Neuron (in vitro differentiated cells): ENCODE measurements around the gene CASQ1.

ENCODE experiments used
- H2AFZ ChIP-seq: one replicate; pipeline ENCODE4 v1.6.1; 2013; ENCODE audit warnings: low read depth, mild to moderate bottlenecking, inconsistent platforms, low read length, moderate library complexity
- H3K27me3 ChIP-seq: one replicate; pipeline ENCODE4 v1.6.1; 2013; ENCODE audit warnings: low read length; ENCODE audit not compliant: insufficient read depth
- H3K36me3 ChIP-seq: one replicate; pipeline ENCODE4 v1.6.1; 2013; ENCODE audit warnings: low read length; ENCODE audit not compliant: insufficient read depth
- H3K4me1 ChIP-seq: one replicate; pipeline ENCODE4 v1.6.1; 2013; ENCODE audit warnings: low read length; ENCODE audit not compliant: insufficient read depth
- H3K4me3 ChIP-seq: 2 replicates; pipeline ENCODE4 v1.5.1; 2013; ENCODE audit warnings: mild to moderate bottlenecking, low read length, moderate library complexity
- H3K9me3 ChIP-seq: one replicate; pipeline ENCODE4 v1.6.1; 2013; ENCODE audit warnings: low read length

The CASQ1 gene

DNA sequence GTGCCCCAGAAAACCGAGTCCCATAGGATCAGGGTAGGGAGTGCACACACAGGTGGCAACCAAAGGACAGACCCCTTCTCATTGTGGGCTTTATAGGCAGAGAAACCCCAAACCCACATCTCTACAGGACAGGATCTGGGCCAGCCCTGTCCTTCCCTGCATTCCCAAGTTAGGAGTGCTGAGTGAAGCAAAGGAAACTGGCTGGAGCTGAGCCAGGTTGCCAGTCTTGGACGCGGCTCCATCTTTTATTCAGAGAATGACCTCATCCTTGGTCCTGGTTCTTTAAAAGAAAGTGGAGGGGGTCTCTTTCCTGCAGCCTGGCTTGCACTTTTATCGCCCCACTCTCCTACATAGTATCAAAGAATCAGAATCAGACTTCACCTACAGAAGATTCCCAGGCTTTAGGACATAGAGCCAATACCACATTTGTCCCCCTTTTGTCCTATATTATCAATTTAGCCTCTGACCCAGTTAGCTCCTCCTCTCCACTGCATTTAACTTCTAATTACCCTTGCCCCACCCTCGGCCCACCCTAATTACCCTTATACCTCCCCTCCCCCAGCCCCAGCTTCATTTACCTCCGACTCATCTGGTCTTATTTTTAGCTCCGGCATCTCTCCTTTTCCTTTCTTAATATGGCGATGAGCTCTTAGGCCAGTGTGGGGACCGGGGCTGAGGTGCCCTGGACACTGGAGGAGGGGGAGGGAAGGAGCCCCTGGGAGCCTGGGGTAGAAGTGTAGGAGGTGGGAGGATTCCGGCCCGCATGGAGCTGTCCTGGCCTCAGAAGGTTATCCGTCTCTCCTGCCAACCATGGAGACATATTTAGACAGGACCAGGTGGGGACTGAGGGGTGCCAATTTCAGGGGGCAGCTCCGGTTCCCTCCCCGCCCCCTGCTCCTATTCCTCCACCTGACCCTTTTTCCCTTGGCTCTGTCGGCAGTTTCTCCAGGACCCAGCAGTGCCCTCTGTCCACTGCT is at the start of gene CASQ1:
TSS of gene CASQ1 (plus strand) at position 927 of the 977 bp plus-strand sequence. CDS start 177 bp downstream, outside the sequence.
- Histone ChIP-seq H3K4me1 (peaks cover 8% of the 10 kb centered on the region), H2AFZ (no peak within 1 kb of the TSS), H3K27me3 (no peaks in the 10 kb centered on the region), H3K4me3 (no peak within 1 kb of the TSS), H3K9me3 (no peaks in the 10 kb centered on the region), H3K36me3 (no peaks in the 10 kb centered on the region)

GRCh38 chr1:160143695-160144094 is 46.7 kb upstream of the CASQ1 start:
- no peaks in the 10 kb centered on the region for H3K9me3 ChIP-seq

GRCh38 chr1:160144921-160145320 is 45.5 kb upstream of the CASQ1 start:
- no peaks in the 10 kb centered on the region for H3K36me3 ChIP-seq
- no peak overlapping the region for H2AFZ ChIP-seq
- no peaks in the 10 kb centered on the region for H3K4me1 ChIP-seq
- no peaks in the 10 kb centered on the region for H3K9me3 ChIP-seq
- no peak overlapping the region for H3K4me3 ChIP-seq
- H3K27me3 ChIP-seq, result no peaks in the 10 kb centered on the region

More at GRCh38 chr1:160143695-160144094, 46.7 kb upstream of the CASQ1 start:
- Histone ChIP-seq H3K4me1 (no peaks in the 10 kb centered on the region), H3K27me3 (no peaks in the 10 kb centered on the region), H3K36me3 (no peaks in the 10 kb centered on the region), H2AFZ (no peak overlapping the region), H3K4me3 (no peak overlapping the region)

DNA sequence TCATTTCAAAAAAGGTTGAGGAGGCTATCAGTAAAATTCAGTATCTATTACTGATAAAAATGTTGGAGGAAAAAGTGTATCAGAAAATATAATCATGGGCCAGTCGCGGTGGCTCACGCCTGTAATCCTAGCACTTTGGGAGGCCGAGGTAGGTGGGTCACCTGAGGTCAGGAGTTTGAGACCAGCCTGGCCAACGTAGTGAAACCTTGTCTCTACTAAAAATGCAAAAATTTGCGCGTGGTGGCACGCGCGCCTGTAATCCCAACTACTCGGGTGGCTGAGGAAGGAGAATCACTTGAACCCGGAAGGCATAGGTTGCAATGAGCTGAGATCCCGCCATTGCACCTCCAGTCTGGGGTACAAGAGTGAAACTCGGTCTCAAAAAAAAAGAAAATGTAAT is 44.3 kb upstream of the CASQ1 start:
- Histone ChIP-seq H3K9me3 (no peaks in the 10 kb centered on the region), H3K4me3 (no peak overlapping the region), H3K27me3 (no peaks in the 10 kb centered on the region), H3K36me3 (no peaks in the 10 kb centered on the region), H2AFZ (no peak overlapping the region), H3K4me1 (no peaks in the 10 kb centered on the region)

DNA sequence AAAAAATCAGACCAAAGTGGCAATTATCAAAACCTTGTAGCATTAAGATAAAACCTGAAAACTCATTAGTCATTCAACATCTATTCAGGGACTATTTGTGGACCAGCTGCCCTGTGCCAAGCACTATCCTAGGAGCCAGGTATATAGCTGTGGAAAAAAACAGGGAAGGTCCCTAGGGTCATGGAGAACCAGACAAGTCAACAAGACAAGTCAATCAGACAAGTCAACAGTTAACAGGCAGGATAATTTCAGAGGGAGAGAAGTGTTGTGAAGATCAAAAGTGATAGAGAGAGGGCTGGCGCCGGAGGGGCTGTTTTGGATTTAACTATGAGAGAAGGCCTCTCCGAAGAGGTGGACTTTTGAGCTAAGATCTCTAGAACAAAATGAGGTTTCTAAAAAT is 42.3 kb upstream of the CASQ1 start:
- H3K9me3 ChIP-seq, result no peaks in the 10 kb centered on the region
- H3K4me3 ChIP-seq, result no peak overlapping the region
- no peaks in the 10 kb centered on the region for H3K4me1 ChIP-seq
- no peak overlapping the region for H2AFZ ChIP-seq
- no peaks in the 10 kb centered on the region for H3K27me3 ChIP-seq
- H3K36me3 ChIP-seq, result no peaks in the 10 kb centered on the region

GRCh38 chr1:160149233-160149632 is 41.1 kb upstream of the CASQ1 start:
- H3K9me3 ChIP-seq, result no peaks in the 10 kb centered on the region
- H3K4me3 ChIP-seq, result no peak overlapping the region
- H3K27me3 ChIP-seq, result no peaks in the 10 kb centered on the region
- H3K4me1 ChIP-seq, result no peaks in the 10 kb centered on the region
- H2AFZ ChIP-seq, result no peak overlapping the region
- no peaks in the 10 kb centered on the region for H3K36me3 ChIP-seq

DNA sequence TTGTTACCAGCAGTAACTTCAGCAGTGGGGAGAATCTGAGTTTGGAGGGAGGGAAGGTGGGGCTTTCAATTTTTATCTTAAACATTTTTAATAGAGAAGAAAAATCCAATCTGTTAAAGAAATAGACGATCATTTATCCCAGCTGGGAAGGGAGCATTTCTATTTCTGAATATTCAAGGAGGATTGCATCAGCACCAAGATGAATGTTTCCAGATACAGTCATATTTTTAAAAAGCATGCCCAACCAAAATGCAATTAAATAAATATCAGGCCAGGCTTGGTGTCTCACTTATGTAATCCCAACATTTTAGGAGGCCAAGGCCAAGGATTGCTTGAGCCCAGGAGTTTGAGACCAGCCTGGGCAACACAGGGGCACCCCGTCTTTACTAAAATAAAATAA is 40.7 kb upstream of the CASQ1 start:
- Histone ChIP-seq H3K9me3 (no peaks in the 10 kb centered on the region), H3K27me3 (no peaks in the 10 kb centered on the region), H3K4me3 (no peak overlapping the region)

DNA sequence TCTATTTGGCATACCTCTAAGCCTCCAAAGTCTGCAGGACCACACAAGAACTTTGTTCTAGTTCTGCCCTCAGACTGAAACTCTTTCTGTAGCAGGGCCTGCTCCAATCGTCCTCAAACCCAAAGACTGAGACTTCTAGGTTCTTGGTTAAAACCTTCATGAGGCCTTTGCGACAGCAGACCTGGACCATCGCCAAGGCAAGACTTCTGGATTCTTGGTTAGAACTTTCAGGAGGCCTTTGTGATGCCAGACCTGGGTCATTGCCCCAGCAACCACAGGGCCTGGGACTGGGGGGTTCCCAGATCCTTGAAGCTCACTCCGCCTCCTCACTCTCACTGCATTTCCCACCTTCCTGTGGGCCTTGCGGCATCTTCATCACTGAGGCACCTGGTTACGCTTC is 39.1 kb upstream of the CASQ1 start, which contains the start of gene ATP1A4:
TSS of gene ATP1A4 (plus strand) at position 301 of the 400 bp plus-strand sequence. CDS start 438 bp downstream, outside the sequence.
- H3K4me3 ChIP-seq, result no peak within 1 kb of the TSS
- no peaks in the 10 kb centered on the region for H3K4me1 ChIP-seq
- no peaks in the 10 kb centered on the region for H3K27me3 ChIP-seq
- H3K36me3 ChIP-seq, result no peaks in the 10 kb centered on the region
- H3K9me3 ChIP-seq, result no peaks in the 10 kb centered on the region
- no peak within 1 kb of the TSS for H2AFZ ChIP-seq

More for the DNA sequence above, 40.7 kb upstream of the CASQ1 start:
- Histone ChIP-seq H2AFZ (no peak overlapping the region), H3K4me1 (no peaks in the 10 kb centered on the region), H3K36me3 (no peaks in the 10 kb centered on the region)

DNA sequence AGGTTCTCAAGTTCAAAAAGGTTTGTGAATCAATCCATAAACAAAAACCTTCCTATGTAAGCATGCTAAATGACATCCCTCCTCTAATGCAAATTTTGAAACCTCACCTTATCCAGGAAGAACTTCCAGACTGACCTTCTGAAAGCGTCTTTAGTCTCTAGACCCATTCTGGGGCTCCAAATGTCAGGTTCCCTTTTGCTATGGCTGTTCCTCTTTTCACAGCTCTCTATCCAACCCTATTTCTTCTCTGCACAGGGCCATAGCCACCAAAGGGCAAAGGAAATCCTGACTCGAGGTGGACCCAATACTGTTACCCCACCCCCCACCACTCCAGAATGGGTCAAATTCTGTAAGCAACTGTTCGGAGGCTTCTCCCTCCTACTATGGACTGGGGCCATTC is 35.6 kb upstream of the CASQ1 start:
- no peaks in the 10 kb centered on the region for H3K27me3 ChIP-seq
- H3K9me3 ChIP-seq, result no peaks in the 10 kb centered on the region
- H3K4me3 ChIP-seq, result no peak overlapping the region
- no peaks in the 10 kb centered on the region for H3K36me3 ChIP-seq
- H3K4me1 ChIP-seq, result no peaks in the 10 kb centered on the region
- no peak overlapping the region for H2AFZ ChIP-seq

DNA sequence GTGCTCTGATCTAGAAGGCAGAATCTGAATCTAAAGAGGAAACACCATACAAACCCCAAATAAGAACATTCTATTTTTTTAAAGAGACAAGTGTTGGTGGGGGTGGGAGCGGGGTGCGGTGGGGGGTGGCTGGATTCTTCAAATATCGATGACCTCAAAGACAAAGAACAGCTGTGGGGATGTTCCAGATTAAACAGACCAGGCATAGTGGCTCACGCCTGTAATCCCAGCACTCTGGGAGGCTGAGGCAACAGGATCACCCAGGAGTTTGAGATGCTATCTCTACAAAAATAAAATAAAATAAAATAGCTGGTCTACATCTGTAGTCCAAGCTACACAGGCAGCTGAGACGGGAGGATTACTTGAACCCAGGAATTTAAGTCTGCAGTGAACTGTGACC is 34.0 kb upstream of the CASQ1 start:
- Histone ChIP-seq H2AFZ (no peak overlapping the region), H3K9me3 (no peaks in the 10 kb centered on the region), H3K4me3 (no peak overlapping the region), H3K27me3 (no peaks in the 10 kb centered on the region), H3K36me3 (no peaks in the 10 kb centered on the region), H3K4me1 (no peaks in the 10 kb centered on the region)

DNA sequence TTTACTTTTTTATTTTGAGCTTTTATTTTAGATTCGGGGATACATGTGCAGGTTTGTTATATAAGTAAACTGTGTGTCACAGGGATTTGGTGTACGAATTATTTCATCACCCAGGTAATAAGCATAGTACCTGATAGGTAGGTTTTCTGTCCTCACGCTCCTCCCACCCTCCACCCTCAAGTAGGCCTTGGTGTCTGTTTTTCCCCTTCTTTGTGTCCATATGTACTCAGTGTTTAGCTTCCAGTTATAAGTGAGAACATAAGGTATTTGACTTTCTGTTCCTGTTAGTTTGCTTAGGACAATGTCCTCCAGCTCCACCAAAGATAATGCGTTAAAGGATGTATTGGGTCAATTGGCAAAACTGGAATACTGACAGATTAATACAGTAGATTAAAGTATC is 33.2 kb upstream of the CASQ1 start:
- Histone ChIP-seq H3K27me3 (no peaks in the 10 kb centered on the region), H3K4me1 (no peaks in the 10 kb centered on the region), H2AFZ (no peak overlapping the region), H3K9me3 (no peaks in the 10 kb centered on the region), H3K4me3 (no peak overlapping the region), H3K36me3 (no peaks in the 10 kb centered on the region)

GRCh38 chr1:160158031-160158430 is 32.3 kb upstream of the CASQ1 start:
- Histone ChIP-seq H3K4me3 (no peak overlapping the region), H3K36me3 (no peaks in the 10 kb centered on the region), H3K27me3 (no peaks in the 10 kb centered on the region), H3K4me1 (no peaks in the 10 kb centered on the region), H3K9me3 (no peaks in the 10 kb centered on the region), H2AFZ (no peak overlapping the region)

DNA sequence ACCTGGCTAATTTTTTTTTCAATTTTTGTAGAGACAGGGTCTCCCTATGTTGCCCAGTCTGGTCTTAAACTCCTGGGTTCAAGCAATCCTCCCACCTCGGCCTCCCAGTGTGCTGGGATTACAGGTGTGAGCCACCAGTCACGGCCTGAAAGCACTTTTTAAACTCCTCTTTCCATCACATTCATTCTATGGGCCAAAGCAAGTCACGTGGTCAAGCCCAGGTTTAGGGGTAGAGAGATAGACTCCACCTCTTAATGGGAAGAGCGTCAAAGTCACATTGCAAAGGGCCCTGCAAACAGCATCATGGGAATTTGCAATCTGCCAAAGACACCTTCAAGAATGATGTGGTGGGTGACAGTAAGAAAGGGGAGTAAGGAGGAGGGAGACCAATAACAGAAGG is 31.8 kb upstream of the CASQ1 start:
- H3K9me3 ChIP-seq, result no peaks in the 10 kb centered on the region
- H3K27me3 ChIP-seq, result no peaks in the 10 kb centered on the region
- no peaks in the 10 kb centered on the region for H3K4me1 ChIP-seq
- H3K36me3 ChIP-seq, result no peaks in the 10 kb centered on the region
- no peak overlapping the region for H3K4me3 ChIP-seq
- no peak overlapping the region for H2AFZ ChIP-seq
